ENCODE data around the gene ROR2. TPM values are rescaled to one million over a fixed set of nuclear protein-coding genes. Genes with fewer than 3 reads are reported as not detected.

ROR2 gene
- total and polyA plus RNA-seq, 2 experiments from 2014 or later: 7.1 to 12.9 TPM

DNA sequence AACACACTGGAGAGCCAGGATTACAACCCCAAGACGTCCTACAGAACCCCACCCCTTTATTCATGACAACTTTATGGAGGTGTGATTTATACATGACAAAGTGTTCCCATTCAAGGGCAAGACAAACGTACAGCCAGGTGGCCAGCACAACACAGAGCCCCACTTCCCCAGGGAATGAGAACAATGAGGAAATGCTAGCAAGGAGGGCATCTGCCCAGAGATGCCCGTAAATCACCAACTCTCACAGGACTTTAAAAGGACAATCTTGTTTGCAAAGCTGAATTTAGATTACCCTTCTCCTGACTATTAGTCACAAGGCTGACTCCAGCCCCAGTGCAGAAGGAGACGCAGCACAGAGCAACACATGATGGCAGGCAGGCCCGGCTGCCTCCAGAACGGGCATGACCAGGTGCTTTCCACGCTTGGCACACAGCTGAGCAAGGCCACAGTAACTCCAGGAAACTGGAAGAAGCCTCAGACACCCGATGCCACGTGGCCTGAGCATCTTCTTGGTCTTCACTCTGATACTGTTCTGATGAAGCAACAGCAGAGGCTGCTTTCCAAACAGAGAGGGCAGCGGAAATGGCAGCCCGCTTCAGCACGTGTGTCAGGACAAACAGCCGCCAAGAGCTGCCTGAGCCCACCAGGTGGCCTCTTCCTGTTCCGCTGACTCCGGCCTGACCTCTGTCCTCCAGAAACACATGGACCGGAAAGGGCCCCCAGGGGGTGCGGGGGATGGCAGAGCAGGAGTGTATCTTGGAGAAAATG, 51.4 kb downstream of the ROR2 start:
- Histone ChIP-seq H3K79me2 (ENCODE audit: insufficient read depth) (peaks cover 26% of the 10 kb centered on the region), H3K36me3 (ENCODE audit: low read depth) (no peaks in the 10 kb centered on the region), H3K9me2 (ENCODE audit: insufficient read depth) (no peaks in the 10 kb centered on the region), H2AFZ (no peak overlapping the region), H3K9me3 (ENCODE audit: low read depth) (no peaks in the 10 kb centered on the region), H3F3A (ENCODE audit: insufficient read depth) (no peaks in the 10 kb centered on the region), H3K4me2 (ENCODE audit: unreplicated experiment) (no peak overlapping the region), H3K27ac (no peak overlapping the region), H3K4me3 (no peak overlapping the region), H3K9ac (no peak overlapping the region), H4K20me1 (ENCODE audit: insufficient read depth) (no peaks in the 10 kb centered on the region), H3K4me1 (ENCODE audit: insufficient read depth) (peaks cover 28% of the 10 kb centered on the region), H3K27me3 (replicated peaks; ENCODE audit: insufficient read depth) (no peaks in the 10 kb centered on the region)
- 78% methylated on average over 17 of the region's 17 CpGs for WGBS, 2 experiments (ENCODE audit: low coverage in 1 of 2, low lambda C conversion rate in 2 of 2, missing lambda C conversion rate in 2 of 2)
- TF ChIP-seq EZH2phosphoT487 (IDR thresholded peaks at IDR 0.05; ENCODE audit: insufficient read depth, low read depth) (no peak), EZH2 (IDR thresholded peaks at IDR 0.05; ENCODE audit: insufficient read depth, poor library complexity, severe bottlenecking) (no peak)
- peak; percentile 47 for DNase-seq
- in situ Hi-C loops (cut with MboI): no loop called here

GRCh38 chr9:91897201-91897600, 52.8 kb downstream of the ROR2 start:
- Histone ChIP-seq H3K4me1 (ENCODE audit: insufficient read depth) (peaks cover 28% of the 10 kb centered on the region), H3K27ac (no peak overlapping the region), H3K79me2 (ENCODE audit: insufficient read depth) (peaks cover 26% of the 10 kb centered on the region), H3K4me2 (ENCODE audit: unreplicated experiment) (peak overlapping the region; percentile 7), H3K4me3 (no peak overlapping the region), H3F3A (ENCODE audit: insufficient read depth) (no peaks in the 10 kb centered on the region), H4K20me1 (ENCODE audit: insufficient read depth) (no peaks in the 10 kb centered on the region), H3K9me3 (ENCODE audit: low read depth) (no peaks in the 10 kb centered on the region), H2AFZ (no peak overlapping the region), H3K9me2 (ENCODE audit: insufficient read depth) (no peaks in the 10 kb centered on the region), H3K9ac (no peak overlapping the region), H3K27me3 (replicated peaks; ENCODE audit: insufficient read depth) (no peaks in the 10 kb centered on the region), H3K36me3 (ENCODE audit: low read depth) (no peaks in the 10 kb centered on the region)
- WGBS, 2 experiments (ENCODE audit: low coverage in 1 of 2, low lambda C conversion rate in 2 of 2, missing lambda C conversion rate in 2 of 2): 0 to 12% methylated on average over 1 of the region's 1 CpG
- DNase-seq: peak; percentile 44
- TF ChIP-seq EZH2phosphoT487 (IDR thresholded peaks at IDR 0.05; ENCODE audit: insufficient read depth, low read depth) (no peak), EZH2 (IDR thresholded peaks at IDR 0.05; ENCODE audit: insufficient read depth, poor library complexity, severe bottlenecking) (no peak)
- in situ Hi-C loops (cut with MboI): no loop called here

DNA sequence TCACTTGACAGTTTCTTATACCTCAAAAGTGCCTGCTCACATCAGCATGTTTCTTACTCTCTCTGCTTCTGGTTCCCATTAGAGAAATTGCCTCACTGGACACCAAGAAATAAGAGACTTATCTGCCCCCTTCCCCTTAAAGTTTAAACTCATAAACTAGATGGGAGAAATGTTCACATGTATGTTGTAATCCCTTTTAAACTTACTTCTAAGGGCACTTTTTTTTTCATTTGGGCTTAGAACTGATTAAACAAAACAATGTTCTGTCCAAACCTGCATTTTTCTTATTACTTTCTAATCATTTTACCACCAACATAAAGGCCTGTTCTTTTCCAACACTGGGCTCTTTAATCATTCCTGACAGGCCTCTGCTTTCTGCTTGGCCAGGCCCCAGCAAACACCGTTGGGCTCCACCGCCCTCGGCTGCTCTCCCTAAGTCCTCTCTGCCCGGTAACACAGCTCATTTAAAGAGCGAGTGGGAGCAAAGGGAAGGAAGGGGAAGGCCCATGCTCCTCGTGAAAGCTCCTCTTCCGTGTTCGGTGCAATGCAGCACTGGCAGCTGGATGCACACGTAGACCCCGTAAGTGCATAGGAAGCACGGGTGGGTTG, 53.4 kb downstream of the ROR2 start:
- Histone ChIP-seq H4K20me1 (ENCODE audit: insufficient read depth) (no peaks in the 10 kb centered on the region), H3K4me1 (ENCODE audit: insufficient read depth) (peaks cover 28% of the 10 kb centered on the region), H3K27ac (peak overlapping the region; percentile 8; the same call in 1 of the 2 replicates), H3K9ac (no peak overlapping the region; the same call in 1 of the 2 replicates), H3K79me2 (ENCODE audit: insufficient read depth) (peaks cover 26% of the 10 kb centered on the region), H3K9me2 (ENCODE audit: insufficient read depth) (no peaks in the 10 kb centered on the region), H3K27me3 (replicated peaks; ENCODE audit: insufficient read depth) (no peaks in the 10 kb centered on the region), H3K4me2 (ENCODE audit: unreplicated experiment) (no peak overlapping the region), H3K4me3 (no peak overlapping the region), H3F3A (ENCODE audit: insufficient read depth) (no peaks in the 10 kb centered on the region), H3K36me3 (ENCODE audit: low read depth) (no peaks in the 10 kb centered on the region), H2AFZ (peak overlapping the region; percentile 40; the same call in 1 of the 2 replicates), H3K9me3 (ENCODE audit: low read depth) (no peaks in the 10 kb centered on the region)
- peak; percentile 32 for DNase-seq
- TF ChIP-seq EZH2phosphoT487 (IDR thresholded peaks at IDR 0.05; ENCODE audit: insufficient read depth, low read depth) (no peak), EZH2 (IDR thresholded peaks at IDR 0.05; ENCODE audit: insufficient read depth, poor library complexity, severe bottlenecking) (no peak)
- 49 to 55% methylated on average over 11 of the region's 11 CpGs for WGBS, 2 experiments (ENCODE audit: low coverage in 1 of 2, low lambda C conversion rate in 2 of 2, missing lambda C conversion rate in 2 of 2)
- in situ Hi-C loops (cut with MboI): no loop called here

DNA sequence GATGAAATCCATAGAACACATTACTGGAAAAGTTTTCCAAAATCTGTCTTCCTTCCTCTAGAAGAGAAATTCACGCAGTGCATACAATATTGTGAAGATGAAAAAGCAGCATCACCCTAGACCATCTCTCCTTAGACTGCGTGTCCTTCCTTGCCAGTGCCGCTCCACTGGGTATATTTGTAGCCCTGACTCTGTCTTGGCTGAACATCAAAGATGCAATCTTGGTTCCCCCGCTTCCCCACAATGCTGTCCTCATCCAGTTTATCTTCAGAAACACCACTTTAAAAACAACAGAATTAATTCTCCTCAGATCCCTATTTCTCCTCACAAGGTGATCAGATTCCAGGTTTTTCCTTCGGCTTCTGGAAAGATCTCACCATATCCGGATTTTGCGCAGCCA, 53.9 kb downstream of the ROR2 start:
- Histone ChIP-seq H2AFZ (no peak overlapping the region), H3K36me3 (ENCODE audit: low read depth) (no peaks in the 10 kb centered on the region), H3K27me3 (replicated peaks; ENCODE audit: insufficient read depth) (no peaks in the 10 kb centered on the region), H3F3A (ENCODE audit: insufficient read depth) (no peaks in the 10 kb centered on the region), H3K9me2 (ENCODE audit: insufficient read depth) (no peaks in the 10 kb centered on the region), H3K9me3 (ENCODE audit: low read depth) (no peaks in the 10 kb centered on the region), H3K9ac (no peak overlapping the region; the same call in 1 of the 2 replicates), H3K4me1 (ENCODE audit: insufficient read depth) (peaks cover 28% of the 10 kb centered on the region), H4K20me1 (ENCODE audit: insufficient read depth) (no peaks in the 10 kb centered on the region), H3K4me2 (ENCODE audit: unreplicated experiment) (no peak overlapping the region), H3K79me2 (ENCODE audit: insufficient read depth) (peaks cover 26% of the 10 kb centered on the region), H3K4me3 (no peak overlapping the region), H3K27ac (no peak overlapping the region; the same call in 1 of the 2 replicates)
- TF ChIP-seq EZH2phosphoT487 (IDR thresholded peaks at IDR 0.05; ENCODE audit: insufficient read depth, low read depth): no peak
- in situ Hi-C loops (cut with MboI): no loop called here
- no peak for DNase-seq
- WGBS, 2 experiments (ENCODE audit: low coverage in 1 of 2, low lambda C conversion rate in 2 of 2, missing lambda C conversion rate in 2 of 2): 88 to 91% methylated on average over 7 of the region's 7 CpGs

Measured in GM23248 (cell line).